Glutamatergic neuron (in vitro differentiated cells): ENCODE data around the gene TMEM30A. TPM values are rescaled to one million over a fixed set of nuclear protein-coding genes. Genes with fewer than 3 reads are reported as not detected.

Source experiments
- DNase-seq: peaks from one replicate; pipeline ENCODE4 v3.0.0; 2022
- H3K27ac Mint-ChIP-seq: one replicate; pipeline ENCODE4 v1.8.0; 2020; ENCODE audit warnings: mild to moderate bottlenecking, mixed read lengths, inconsistent platforms; ENCODE audit not compliant: unreplicated experiment
- H3K27me3 Mint-ChIP-seq: one replicate; pipeline ENCODE4 v1.8.0; 2020; ENCODE audit warnings: mild to moderate bottlenecking, moderate library complexity, mixed read lengths, inconsistent platforms; ENCODE audit not compliant: unreplicated experiment
- H3K36me3 Mint-ChIP-seq: one replicate; pipeline ENCODE4 v1.8.0; 2020; ENCODE audit warnings: mild to moderate bottlenecking, mixed read lengths, inconsistent platforms; ENCODE audit not compliant: unreplicated experiment
- H3K4me1 Mint-ChIP-seq: one replicate; pipeline ENCODE4 v1.8.0; 2020; ENCODE audit warnings: mild to moderate bottlenecking, low read depth, mixed read lengths, inconsistent platforms; ENCODE audit not compliant: unreplicated experiment
- H3K4me3 Mint-ChIP-seq: one replicate; pipeline ENCODE4 v1.8.0; 2020; ENCODE audit warnings: mild to moderate bottlenecking, mixed read lengths, inconsistent platforms; ENCODE audit not compliant: unreplicated experiment
- H3K9me3 Mint-ChIP-seq: one replicate; pipeline ENCODE4 v1.8.0; 2020; ENCODE audit warnings: mild to moderate bottlenecking, moderate library complexity, mixed read lengths, inconsistent platforms; ENCODE audit not compliant: unreplicated experiment
- long read RNA-seq: library from polyadenylated mRNA; unstranded; transcript quantifications from one replicate; pipeline ENCODE4 v2.0.0, GENCODE V29; 2020; ENCODE audit not compliant: unreplicated experiment
- total RNA-seq: library from RNA; stranded (reverse); fragmentation: NEBNext Ultra II Directional; extraction: Animal tissue kit (Norgen Biotek cat#: 25700); gene quantifications from one replicate; pipeline ENCODE4 v1.2.1, GENCODE V29; 2021; ENCODE audit not compliant: unreplicated experiment
- TF ChIP-seq, protein P1 (sequence below): fragments of 200-600 bp; sonication (generic); IDR thresholded peaks from one replicate; pipeline ENCODE4 v1.5.0; 2021; ENCODE audit not compliant: partially characterized antibody, unreplicated experiment

TMEM30A gene
- total RNA-seq = 88.3 TPM
- long read RNA-seq, full-length matches to known transcripts = 3 of 8 reads
- long read RNA-seq, partial matches to known transcripts = 2 of 8 reads
- long read RNA-seq, other reads (novel, unspliced or antisense) = 3 of 8 reads

DNA sequence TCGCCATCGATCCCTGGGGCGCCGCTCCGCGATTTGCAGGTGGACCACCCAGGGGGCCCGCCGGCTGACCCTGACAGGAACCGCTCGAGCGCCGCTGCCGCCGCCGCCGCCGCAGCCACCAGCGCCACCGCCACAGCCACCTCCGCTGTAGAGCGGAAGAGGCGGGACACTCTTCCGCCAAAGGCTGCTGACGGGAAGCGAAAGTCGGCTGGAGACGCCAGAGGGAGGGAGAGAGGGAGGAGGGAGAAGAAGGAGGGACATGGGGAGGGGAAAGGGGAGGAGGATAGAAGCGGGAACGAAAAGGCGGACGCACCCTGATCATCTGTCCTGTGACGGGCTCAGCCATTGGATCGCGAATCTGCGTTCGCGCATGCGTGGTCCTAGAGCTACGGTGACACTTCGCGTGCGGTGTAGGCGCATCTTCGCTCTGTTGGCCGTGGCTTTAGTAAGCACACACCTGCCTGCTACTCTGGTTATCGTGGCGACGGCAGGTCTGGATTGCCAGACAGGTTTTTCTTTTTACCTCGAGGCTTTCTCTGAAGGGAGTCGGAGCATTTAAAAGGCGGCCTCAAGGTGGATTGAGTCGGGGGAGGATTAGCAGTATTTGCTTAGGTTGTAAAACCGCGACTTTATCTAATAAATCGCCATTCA lies at the start of gene TMEM30A:
TMEM30A (minus strand) TSS at position 161 of the 651 bp plus-strand sequence; CDS start at position 7, 154 bp downstream.
- peaks cover 13% of the 10 kb centered on the region for H3K4me1 Mint-ChIP-seq
- H3K9me3 Mint-ChIP-seq = no peaks in the 10 kb centered on the region
- peak; percentile 98 for DNase-seq
- H3K36me3 Mint-ChIP-seq = no peaks in the 10 kb centered on the region
- TF ChIP-seq, protein P1, sequence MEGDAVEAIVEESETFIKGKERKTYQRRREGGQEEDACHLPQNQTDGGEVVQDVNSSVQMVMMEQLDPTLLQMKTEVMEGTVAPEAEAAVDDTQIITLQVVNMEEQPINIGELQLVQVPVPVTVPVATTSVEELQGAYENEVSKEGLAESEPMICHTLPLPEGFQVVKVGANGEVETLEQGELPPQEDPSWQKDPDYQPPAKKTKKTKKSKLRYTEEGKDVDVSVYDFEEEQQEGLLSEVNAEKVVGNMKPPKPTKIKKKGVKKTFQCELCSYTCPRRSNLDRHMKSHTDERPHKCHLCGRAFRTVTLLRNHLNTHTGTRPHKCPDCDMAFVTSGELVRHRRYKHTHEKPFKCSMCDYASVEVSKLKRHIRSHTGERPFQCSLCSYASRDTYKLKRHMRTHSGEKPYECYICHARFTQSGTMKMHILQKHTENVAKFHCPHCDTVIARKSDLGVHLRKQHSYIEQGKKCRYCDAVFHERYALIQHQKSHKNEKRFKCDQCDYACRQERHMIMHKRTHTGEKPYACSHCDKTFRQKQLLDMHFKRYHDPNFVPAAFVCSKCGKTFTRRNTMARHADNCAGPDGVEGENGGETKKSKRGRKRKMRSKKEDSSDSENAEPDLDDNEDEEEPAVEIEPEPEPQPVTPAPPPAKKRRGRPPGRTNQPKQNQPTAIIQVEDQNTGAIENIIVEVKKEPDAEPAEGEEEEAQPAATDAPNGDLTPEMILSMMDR = no peak
- H3K27ac Mint-ChIP-seq = no peak within 1 kb of the TSS
- no peaks in the 10 kb centered on the region for H3K27me3 Mint-ChIP-seq
- H3K4me3 Mint-ChIP-seq = no peak within 1 kb of the TSS

DNA sequence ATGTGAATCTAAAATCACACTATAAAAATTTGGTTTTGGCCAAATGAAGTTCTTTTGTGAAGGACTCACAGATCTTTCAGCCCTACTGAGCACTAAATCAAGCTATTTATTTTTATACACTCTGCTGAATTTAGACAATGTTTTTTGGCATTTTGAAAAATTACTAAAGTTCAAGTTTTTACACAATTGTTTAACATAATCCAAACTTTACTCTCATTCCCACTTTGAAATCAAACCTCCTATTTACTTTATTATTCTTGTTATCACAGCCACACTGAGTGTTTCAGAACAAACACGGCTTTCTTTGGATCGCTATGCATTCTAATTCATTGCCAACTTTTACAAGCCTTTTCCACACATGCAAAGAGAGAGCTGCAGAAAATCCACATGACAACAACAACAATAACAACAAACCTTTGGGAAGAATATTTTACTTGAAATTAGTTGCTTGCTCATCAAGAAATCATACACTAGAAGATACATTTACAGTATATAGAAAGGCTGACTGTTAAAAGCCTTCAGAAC lies 49.1 kb upstream of the TMEM30A start:
- Mint-ChIP-seq H3K9me3 (no peaks in the 10 kb centered on the region), H3K4me3 (no peak overlapping the region), H3K4me1 (peaks cover 9% of the 10 kb centered on the region), H3K27me3 (no peaks in the 10 kb centered on the region), H3K27ac (no peak overlapping the region), H3K36me3 (no peaks in the 10 kb centered on the region)
- TF ChIP-seq, protein P1 = no peak
- DNase-seq = no peak

DNA sequence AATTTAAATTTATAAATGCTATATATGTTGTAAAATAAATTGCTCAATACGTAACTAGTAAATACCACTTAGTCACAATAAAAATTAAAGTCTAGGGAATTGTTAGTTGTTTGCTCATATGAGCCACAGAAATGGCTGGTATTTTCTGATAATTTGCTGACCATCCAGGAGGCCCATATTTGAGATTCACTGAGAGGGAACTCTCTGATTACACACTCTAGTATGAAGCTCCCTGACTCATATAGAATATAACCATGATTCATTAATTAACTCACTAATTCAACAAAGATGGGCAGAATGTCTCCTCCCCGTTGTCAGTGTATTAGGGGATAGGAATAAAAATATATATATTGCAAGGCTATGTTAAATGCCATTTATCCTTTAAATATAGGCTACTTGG lies 46.6 kb upstream of the TMEM30A start:
- Mint-ChIP-seq H3K4me1 (peaks cover 11% of the 10 kb centered on the region), H3K9me3 (no peaks in the 10 kb centered on the region), H3K27ac (no peak overlapping the region), H3K4me3 (no peak overlapping the region), H3K27me3 (no peaks in the 10 kb centered on the region), H3K36me3 (no peaks in the 10 kb centered on the region)
- TF ChIP-seq, protein P1 = no peak
- DNase-seq = no peak

DNA sequence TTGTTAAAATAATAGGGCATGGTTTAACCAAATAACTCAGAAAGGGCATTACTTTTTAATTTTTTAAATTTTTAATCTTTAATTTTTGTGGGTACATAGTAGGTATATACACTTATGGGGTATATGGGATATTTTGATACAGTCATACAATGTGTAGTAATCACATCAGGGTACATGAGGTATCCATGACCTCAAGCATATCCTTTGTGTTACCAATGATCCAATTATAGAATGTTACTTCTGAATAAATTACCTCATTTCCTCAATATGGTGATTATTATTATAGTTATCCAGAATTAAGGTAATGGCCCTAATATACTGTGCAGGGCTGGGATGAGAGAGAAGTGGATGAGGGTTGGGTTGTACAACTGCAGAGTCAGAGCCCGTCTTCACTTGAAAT lies 45.1 kb upstream of the TMEM30A start:
- no peak overlapping the region for H3K27ac Mint-ChIP-seq
- H3K4me1 Mint-ChIP-seq = peaks cover 7% of the 10 kb centered on the region
- H3K9me3 Mint-ChIP-seq = no peaks in the 10 kb centered on the region
- H3K36me3 Mint-ChIP-seq = no peaks in the 10 kb centered on the region
- no peak for DNase-seq
- TF ChIP-seq, protein P1 = no peak
- no peaks in the 10 kb centered on the region for H3K27me3 Mint-ChIP-seq
- no peak overlapping the region for H3K4me3 Mint-ChIP-seq

DNA sequence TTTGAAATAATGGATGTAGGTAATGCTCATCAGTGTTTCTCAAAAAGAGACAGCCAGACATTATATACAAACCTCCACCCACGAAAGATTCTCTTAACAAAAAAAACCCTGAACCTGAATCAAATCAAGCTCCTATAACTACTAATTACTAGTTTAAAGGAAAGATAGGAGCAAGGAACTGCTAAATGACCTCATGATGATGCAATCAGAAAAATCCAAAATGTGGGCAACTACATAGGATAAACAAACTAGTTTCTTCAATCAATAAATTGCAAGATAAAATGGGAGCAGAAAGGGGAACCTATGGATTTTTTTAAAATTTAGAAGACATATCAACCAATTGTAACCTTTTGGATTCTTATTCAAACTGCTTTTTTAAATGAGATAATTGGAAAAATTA lies 43.2 kb upstream of the TMEM30A start:
- H3K27me3 Mint-ChIP-seq = no peaks in the 10 kb centered on the region
- H3K36me3 Mint-ChIP-seq = peaks cover 7% of the 10 kb centered on the region
- H3K27ac Mint-ChIP-seq = no peak overlapping the region
- peaks cover 2% of the 10 kb centered on the region for H3K4me1 Mint-ChIP-seq
- H3K4me3 Mint-ChIP-seq = no peak overlapping the region
- H3K9me3 Mint-ChIP-seq = no peaks in the 10 kb centered on the region
- DNase-seq = no peak
- TF ChIP-seq, protein P1 = no peak
